Common myeloid progenitor, CD34-positive (primary cell): ENCODE data around the gene CACNA1D.

Experiments used
- CTCF ChIA-PET: fragments of 350-600 bp; sonication (Branson Sonifier 250); formaldehyde crosslinking; loops from one replicate; lab custom pipeline; 2021; ENCODE audit warnings: antibody characterized with exemption; lab: Charles Lee
- POLR2A ChIA-PET: fragments of 350-600 bp; sonication (Branson Sonifier 250); formaldehyde crosslinking; loops from one replicate; lab custom pipeline; 2021; ENCODE audit warnings: antibody characterized with exemption; lab: Charles Lee
- DNase-seq, 3 donors: peaks; one replicate each; pipeline versions ENCODE4 v3.0.0 to v3.0.0-alpha.2; 2013
- H3K27ac ChIP-seq, 2 experiments: 1 replicate in 1 of 2; 2 replicates in 1 of 2; pipeline ENCODE4 v1.7.0; 2013; ENCODE audit warnings: inconsistent platforms in 2 of 2, low read length in 2 of 2, mild to moderate bottlenecking in 2 of 2, low read depth in 1 of 2, moderate library complexity in 1 of 2; ENCODE audit not compliant: severe bottlenecking in 2 of 2, insufficient read depth in 1 of 2, poor library complexity in 1 of 2
- H3K27me3 ChIP-seq, 5 experiments: replicated peaks in 2 of 5; 1 replicate in 3 of 5; 2 replicates in 2 of 5; pipeline versions ENCODE4 v1.6.1 to v1.7.0; 2013; ENCODE audit warnings: low read length in 4 of 5, mild to moderate bottlenecking in 2 of 5, moderate library complexity in 2 of 5, inconsistent platforms in 1 of 5; ENCODE audit not compliant: insufficient read depth in 5 of 5, control insufficient read depth in 4 of 5
- H3K36me3 ChIP-seq, 4 experiments: 1 replicate in 2 of 4; 2 replicates in 2 of 4; pipeline versions ENCODE4 v1.6.1 to v1.7.0; 2013; ENCODE audit warnings: low read length in 3 of 4, control low read depth in 1 of 4, mild to moderate bottlenecking in 1 of 4; ENCODE audit not compliant: control insufficient read depth in 4 of 4, insufficient read depth in 4 of 4
- H3K4me1 ChIP-seq, 4 experiments: 1 replicate in 3 of 4; 2 replicates in 1 of 4; pipeline versions ENCODE4 v1.6.1 to v1.7.1; 2013; ENCODE audit warnings: low read length in 3 of 4, mild to moderate bottlenecking in 3 of 4, control low read depth in 1 of 4, inconsistent platforms in 1 of 4, moderate library complexity in 1 of 4; ENCODE audit not compliant: control insufficient read depth in 4 of 4, insufficient read depth in 4 of 4; ENCODE audit errors: control extremely low read depth in 1 of 4
- H3K4me3 ChIP-seq, 7 experiments: 1 replicate in 4 of 7; 2 replicates in 3 of 7; pipeline versions ENCODE4 v1.5.1 to v1.7.0; 2013; ENCODE audit warnings: mild to moderate bottlenecking in 7 of 7, low read length in 6 of 7, moderate library complexity in 6 of 7, inconsistent platforms in 2 of 7, low read depth in 2 of 7, control low read depth in 1 of 7; ENCODE audit not compliant: insufficient read depth in 4 of 7, control insufficient read depth in 1 of 7; ENCODE audit errors: extremely low read depth in 1 of 7
- H3K9me3 ChIP-seq, 5 experiments: 1 replicate in 4 of 5; 2 replicates in 1 of 5; pipeline versions ENCODE4 v1.6.1 to v1.7.1; 2013; ENCODE audit warnings: low read length in 4 of 5, mild to moderate bottlenecking in 2 of 5, inconsistent platforms in 1 of 5, low read depth in 1 of 5, moderate library complexity in 1 of 5; ENCODE audit not compliant: control insufficient read depth in 4 of 5, insufficient read depth in 2 of 5; ENCODE audit errors: control extremely low read depth in 1 of 5
- WGBS: methylation state at CpG from one replicate; pipeline ENCODE4 v1.1.5; 2013; ENCODE audit not compliant: insufficient coverage; 5-methylcytosine and 5-hydroxymethylcytosine counted together

CACNA1D gene

DNA sequence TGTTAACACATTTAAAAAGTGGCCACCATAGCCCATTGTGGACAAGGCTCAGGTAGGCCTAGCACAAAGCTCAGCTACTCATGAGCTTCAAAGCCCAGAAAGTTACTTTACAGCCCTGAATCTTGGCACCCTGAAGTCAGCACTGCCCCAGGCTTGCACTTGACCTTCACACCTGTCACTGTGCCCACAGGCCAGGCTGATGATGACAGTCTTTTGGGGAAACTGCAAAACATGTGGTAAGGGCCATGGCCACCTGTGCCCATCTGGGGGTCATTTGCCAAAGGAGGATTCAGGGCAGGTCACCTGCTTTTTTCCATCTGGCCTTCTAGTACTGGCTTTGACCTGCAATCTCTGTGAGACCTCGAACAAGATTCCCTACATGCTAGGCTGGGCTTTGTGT is 340.8 kb downstream of the CACNA1D start:
- peaks cover 0 to 4% (median 0%) of the 10 kb centered on the region in 5 experiments for H3K27me3 ChIP-seq
- ChIA-PET CTCF (no interaction called here), POLR2A (no interaction called here)
- no peak for DNase-seq
- H3K36me3 ChIP-seq, result no peaks in the 10 kb centered on the region
- H3K9me3 ChIP-seq, result no peaks in the 10 kb centered on the region
- H3K27ac ChIP-seq, result no peak overlapping the region
- 100% methylated on average over 1 of the region's 1 CpG for WGBS
- H3K4me3 ChIP-seq, result no peak overlapping the region
- peaks cover 0 to 3% (median 0%) of the 10 kb centered on the region in 4 experiments for H3K4me1 ChIP-seq

GRCh38 chr3:53836084-53836872 is 341.9 kb downstream of the CACNA1D start:
- no peak for DNase-seq
- Histone ChIP-seq H3K4me1 (peaks cover 0 to 3% (median 0%) of the 10 kb centered on the region in 4 experiments), H3K4me3 (no peak overlapping the region), H3K9me3 (no peaks in the 10 kb centered on the region), H3K27me3 (peaks cover 0 to 4% (median 0%) of the 10 kb centered on the region in 5 experiments), H3K36me3 (no peaks in the 10 kb centered on the region), H3K27ac (no peak overlapping the region)
- CTCF ChIA-PET, result no interaction called here
- 98% methylated on average over 7 of the region's 9 CpGs for WGBS
- POLR2A ChIA-PET, result no interaction called here

GRCh38 chr3:53837331-53837730 is 342.9 kb downstream of the CACNA1D start:
- ChIA-PET POLR2A (no interaction called here), CTCF (no interaction called here)
- no peak overlapping the region for H3K4me3 ChIP-seq
- H3K27ac ChIP-seq, result no peak overlapping the region
- DNase-seq, result no peak
- no peaks in the 10 kb centered on the region for H3K9me3 ChIP-seq
- H3K36me3 ChIP-seq, result no peaks in the 10 kb centered on the region
- peaks cover 0 to 4% (median 1%) of the 10 kb centered on the region in 5 experiments for H3K27me3 ChIP-seq
- 92% methylated on average over 10 of the region's 10 CpGs for WGBS
- H3K4me1 ChIP-seq, result peaks cover 0 to 3% (median 0%) of the 10 kb centered on the region in 4 experiments

- DNase-seq, result no peak
- ChIA-PET POLR2A (no interaction called here), CTCF (no interaction called here)
- no peak overlapping the region for H3K4me3 ChIP-seq
- H3K36me3 ChIP-seq, result no peaks in the 10 kb centered on the region
- H3K9me3 ChIP-seq, result no peaks in the 10 kb centered on the region
- peaks cover 0 to 43% (median 25%) of the 10 kb centered on the region in 5 experiments for H3K27me3 ChIP-seq
- H3K4me1 ChIP-seq, result peaks cover 0 to 10% (median 9%) of the 10 kb centered on the region in 4 experiments
- no peak overlapping the region for H3K27ac ChIP-seq
- WGBS, result 90% methylated on average over 2 of the region's 5 CpGs
Measured at GRCh38 chr3:53841296-53841695, 346.9 kb downstream of the CACNA1D start.

DNA sequence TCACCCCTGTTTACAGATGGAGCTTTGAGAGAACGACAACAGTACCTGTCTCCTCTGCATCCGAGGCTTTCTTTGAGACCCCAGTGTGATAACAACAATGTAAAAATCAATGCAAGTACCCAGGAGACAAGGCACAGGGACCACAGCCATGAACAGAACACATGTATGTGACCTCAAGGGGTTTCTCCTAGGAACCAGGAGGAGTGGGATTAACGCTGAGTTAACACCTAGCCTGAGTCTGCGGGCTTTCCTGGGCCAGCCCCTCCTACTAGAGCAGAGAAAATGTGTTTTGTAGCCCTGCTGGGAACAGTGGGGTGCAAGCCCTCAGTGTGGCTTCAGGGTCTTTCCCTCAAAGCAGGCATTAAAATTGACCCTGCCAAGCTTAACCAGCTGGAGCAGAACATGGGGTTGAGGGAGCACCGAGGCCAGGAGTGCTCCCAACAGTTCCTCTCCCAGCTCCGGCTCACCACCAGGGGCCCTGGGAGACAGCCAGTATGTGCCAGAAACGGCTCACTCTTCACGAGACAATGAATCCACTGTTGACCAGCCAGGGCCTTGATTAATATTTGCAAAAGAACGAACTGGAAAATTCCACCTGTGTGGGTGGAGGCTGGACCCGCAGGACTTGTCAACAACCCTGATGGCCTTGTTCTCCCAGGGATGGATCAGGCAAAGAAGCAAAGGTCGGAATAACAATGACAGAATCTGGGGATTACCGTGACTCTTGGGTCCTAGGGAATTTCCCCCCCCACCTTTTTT is 348.2 kb downstream of the CACNA1D start:
- ChIA-PET POLR2A (no interaction called here), CTCF (no interaction called here)
- Histone ChIP-seq H3K4me1 (peaks cover 0 to 14% (median 12%) of the 10 kb centered on the region in 4 experiments), H3K27me3 (peaks cover 0 to 57% (median 30%) of the 10 kb centered on the region in 5 experiments), H3K9me3 (no peaks in the 10 kb centered on the region), H3K27ac (no peak overlapping the region), H3K36me3 (no peaks in the 10 kb centered on the region), H3K4me3 (no peak overlapping the region)
- DNase-seq, result no peak
- WGBS, result 97% methylated on average over 9 of the region's 12 CpGs

- peaks cover 0 to 14% (median 12%) of the 10 kb centered on the region in 4 experiments for H3K4me1 ChIP-seq
- H3K9me3 ChIP-seq, result no peaks in the 10 kb centered on the region
- H3K27me3 ChIP-seq, result peaks cover 0 to 65% (median 30%) of the 10 kb centered on the region in 5 experiments
- CTCF ChIA-PET, result no interaction called here
- 87% methylated on average over 6 of the region's 10 CpGs for WGBS
- H3K4me3 ChIP-seq, result no peak overlapping the region
- DNase-seq, result no peak
- no peak overlapping the region for H3K27ac ChIP-seq
- POLR2A ChIA-PET, result no interaction called here
- H3K36me3 ChIP-seq, result no peaks in the 10 kb centered on the region
Measured at GRCh38 chr3:53843195-53844177, 349.1 kb downstream of the CACNA1D start.
